Measurements from ENCODE around the gene MARK4.

GRCh38 chr19:45352062-45352461 is 101.0 kb downstream of the MARK4 start:
- no peak for TF ChIP-seq BACH2 (CRISPR knock-in tag; IDR thresholded peaks at IDR 0.05; ENCODE audit: borderline replicate concordance)
- TF ChIP-seq RARB (CRISPR knock-in tag; IDR thresholded peaks at IDR 0.05) = no peak
- TF ChIP-seq OSR1 (CRISPR knock-in tag; IDR thresholded peaks at IDR 0.05) = no peak
- no peak for TF ChIP-seq CSDC2 (CRISPR knock-in tag; IDR thresholded peaks at IDR 0.05)
